Erythroblast (primary cell): ENCODE results near the gene MAT2B.

ENCODE experiments used
- GATA1 ChIP-seq: IDR thresholded peaks from 2 replicates; pipeline ENCODE4 v1.6.1; 2011; ENCODE audit warnings: low read depth, mild to moderate bottlenecking, control low read depth, low read length, moderate library complexity
- POLR2A ChIP-seq: IDR thresholded peaks from 2 replicates; pipeline ENCODE4 v1.6.1; 2011; ENCODE audit warnings: mild to moderate bottlenecking, low read length

- no peak for TF ChIP-seq POLR2A
- TF ChIP-seq GATA1 = no peak
These were observed 47.1 kb downstream of the MAT2B start for GRCh38 chr5:163552536-163552935.
